Measurements from ENCODE around the gene TMED4.
"Not testable (repeated sequence)": the region's sequence is repeated elsewhere in the genome, so short reads cannot be mapped to it uniquely, and the experiment has no call there.

Gene TMED4

GRCh38 chr7:44557485-44557884, 24.5 kb downstream of the TMED4 start:
- no peak overlapping the region for H3K4me2 ChIP-seq (ENCODE audit: low read depth, low read length)
- TF ChIP-seq EZH2 (optimal IDR thresholded peaks at IDR 0.05; ENCODE audit: low read depth, low read length) (no peak), EZH2phosphoT487 (IDR thresholded peaks at IDR 0.05; ENCODE audit: low read length) (no peak)
- TF ChIP-seq, protein P1, sequence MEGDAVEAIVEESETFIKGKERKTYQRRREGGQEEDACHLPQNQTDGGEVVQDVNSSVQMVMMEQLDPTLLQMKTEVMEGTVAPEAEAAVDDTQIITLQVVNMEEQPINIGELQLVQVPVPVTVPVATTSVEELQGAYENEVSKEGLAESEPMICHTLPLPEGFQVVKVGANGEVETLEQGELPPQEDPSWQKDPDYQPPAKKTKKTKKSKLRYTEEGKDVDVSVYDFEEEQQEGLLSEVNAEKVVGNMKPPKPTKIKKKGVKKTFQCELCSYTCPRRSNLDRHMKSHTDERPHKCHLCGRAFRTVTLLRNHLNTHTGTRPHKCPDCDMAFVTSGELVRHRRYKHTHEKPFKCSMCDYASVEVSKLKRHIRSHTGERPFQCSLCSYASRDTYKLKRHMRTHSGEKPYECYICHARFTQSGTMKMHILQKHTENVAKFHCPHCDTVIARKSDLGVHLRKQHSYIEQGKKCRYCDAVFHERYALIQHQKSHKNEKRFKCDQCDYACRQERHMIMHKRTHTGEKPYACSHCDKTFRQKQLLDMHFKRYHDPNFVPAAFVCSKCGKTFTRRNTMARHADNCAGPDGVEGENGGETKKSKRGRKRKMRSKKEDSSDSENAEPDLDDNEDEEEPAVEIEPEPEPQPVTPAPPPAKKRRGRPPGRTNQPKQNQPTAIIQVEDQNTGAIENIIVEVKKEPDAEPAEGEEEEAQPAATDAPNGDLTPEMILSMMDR (IDR thresholded peaks at IDR 0.05; ENCODE audit: low read length), result no peak
- no peaks in the 10 kb centered on the region for H3K27me3 ChIP-seq (replicated peaks; ENCODE audit: insufficient read depth, low read length)
- H2AFZ ChIP-seq (ENCODE audit: low read length), result no peak overlapping the region
- no peaks in the 10 kb centered on the region for H3K36me3 ChIP-seq (replicated peaks; ENCODE audit: insufficient read depth, low read length)
- no peak for DNase-seq
- H3K9me3 ChIP-seq (replicated peaks; ENCODE audit: insufficient read depth, low read length), result no peaks in the 10 kb centered on the region
- H3K4me3 ChIP-seq (ENCODE audit: low read length), result no peak overlapping the region
- H3K27ac ChIP-seq (ENCODE audit: low read length), result no peak overlapping the region
- H4K20me1 ChIP-seq (ENCODE audit: insufficient read depth, low read length), result no peaks in the 10 kb centered on the region
- no peaks in the 10 kb centered on the region for H3K79me2 ChIP-seq (ENCODE audit: low read length)
- no peaks in the 10 kb centered on the region for H3K9me2 ChIP-seq (replicated peaks; ENCODE audit: insufficient read depth, low read length)
- no peaks in the 10 kb centered on the region for H3K4me1 ChIP-seq (ENCODE audit: low read length)
- H3K9ac ChIP-seq (ENCODE audit: low read length), result no peak overlapping the region
- no peaks in the 10 kb centered on the region for H3F3A ChIP-seq (ENCODE audit: insufficient read depth, low read length)

DNA sequence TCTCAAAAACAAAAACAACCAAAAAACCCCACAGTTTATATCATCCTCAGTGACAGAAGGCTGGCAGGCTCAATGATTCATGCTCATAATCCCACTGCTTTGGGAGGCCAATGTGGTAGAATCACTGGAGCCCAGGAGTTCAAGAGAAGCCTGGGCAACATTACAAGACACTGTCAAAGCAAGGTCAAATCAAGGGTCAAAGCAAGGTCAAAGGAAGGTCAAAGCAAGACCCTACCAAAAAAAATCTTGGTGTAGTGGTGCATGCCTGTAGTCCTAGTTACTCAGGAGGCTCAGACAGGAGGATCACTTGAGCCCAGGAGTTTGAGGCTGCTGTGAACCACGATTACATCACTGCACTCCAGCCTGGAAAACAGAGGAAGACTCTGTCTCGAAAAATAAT, 26.7 kb downstream of the TMED4 start:
- no peak overlapping the region for H3K9ac ChIP-seq (ENCODE audit: low read length)
- no peak overlapping the region for H2AFZ ChIP-seq (ENCODE audit: low read length)
- H3K4me1 ChIP-seq (ENCODE audit: low read length), result no peaks in the 10 kb centered on the region
- no peak for DNase-seq
- no peaks in the 10 kb centered on the region for H3K79me2 ChIP-seq (ENCODE audit: low read length)
- TF ChIP-seq, protein P1 (IDR thresholded peaks at IDR 0.05; ENCODE audit: low read length), result no peak
- TF ChIP-seq EZH2 (optimal IDR thresholded peaks at IDR 0.05; ENCODE audit: low read depth, low read length), result no peak
- no peak for TF ChIP-seq EZH2phosphoT487 (IDR thresholded peaks at IDR 0.05; ENCODE audit: low read length)
- no peak overlapping the region for H3K4me2 ChIP-seq (ENCODE audit: low read depth, low read length)
- H3K27me3 ChIP-seq (replicated peaks; ENCODE audit: insufficient read depth, low read length), result no peaks in the 10 kb centered on the region
- no peaks in the 10 kb centered on the region for H3K9me3 ChIP-seq (replicated peaks; ENCODE audit: insufficient read depth, low read length)
- H3K9me2 ChIP-seq (replicated peaks; ENCODE audit: insufficient read depth, low read length), result no peaks in the 10 kb centered on the region
- no peak overlapping the region for H3K27ac ChIP-seq (ENCODE audit: low read length)
- H3K36me3 ChIP-seq (replicated peaks; ENCODE audit: insufficient read depth, low read length), result no peaks in the 10 kb centered on the region
- H3K4me3 ChIP-seq (ENCODE audit: low read length), result no peak overlapping the region
- no peaks in the 10 kb centered on the region for H4K20me1 ChIP-seq (ENCODE audit: insufficient read depth, low read length)
- no peaks in the 10 kb centered on the region for H3F3A ChIP-seq (ENCODE audit: insufficient read depth, low read length)

DNA sequence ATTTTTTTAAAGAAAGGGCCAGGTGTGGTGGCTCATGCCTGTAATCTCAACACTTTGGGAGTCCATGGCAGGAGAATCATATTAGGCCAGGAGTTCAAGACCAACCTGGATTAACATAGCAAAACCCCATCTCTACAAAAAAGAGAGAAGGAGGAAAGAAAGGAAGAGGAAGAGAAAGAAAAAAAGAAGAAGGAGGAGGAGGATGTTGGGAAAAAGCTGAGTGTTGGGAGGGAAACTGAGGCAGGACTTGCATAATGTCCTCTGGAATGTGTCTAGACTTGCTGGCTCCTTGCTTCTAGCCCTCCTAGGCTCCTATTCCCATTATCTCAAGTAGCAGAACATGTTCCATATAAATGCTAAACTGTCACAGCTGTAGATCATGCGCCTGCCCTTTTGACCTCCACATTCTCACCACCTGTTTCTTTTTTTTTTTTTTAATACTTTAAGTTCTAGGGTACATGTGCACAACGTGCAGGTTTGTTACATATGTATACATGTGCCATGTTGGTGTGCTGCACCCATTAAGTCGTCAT, 29.5 kb downstream of the TMED4 start:
- H3K79me2 ChIP-seq (ENCODE audit: low read length); H2AFZ ChIP-seq (ENCODE audit: low read length); H3K4me2 ChIP-seq (ENCODE audit: low read depth, low read length); H3K4me1 ChIP-seq (ENCODE audit: low read length); DNase-seq; H3F3A ChIP-seq (ENCODE audit: insufficient read depth, low read length); H3K4me3 ChIP-seq (ENCODE audit: low read length); H3K27ac ChIP-seq (ENCODE audit: low read length); H4K20me1 ChIP-seq (ENCODE audit: insufficient read depth, low read length); H3K27me3 ChIP-seq (replicated peaks; ENCODE audit: insufficient read depth, low read length); H3K36me3 ChIP-seq (replicated peaks; ENCODE audit: insufficient read depth, low read length); H3K9me3 ChIP-seq (replicated peaks; ENCODE audit: insufficient read depth, low read length); H3K9ac ChIP-seq (ENCODE audit: low read length); H3K9me2 ChIP-seq (replicated peaks; ENCODE audit: insufficient read depth, low read length): not testable (repeated sequence)

DNA sequence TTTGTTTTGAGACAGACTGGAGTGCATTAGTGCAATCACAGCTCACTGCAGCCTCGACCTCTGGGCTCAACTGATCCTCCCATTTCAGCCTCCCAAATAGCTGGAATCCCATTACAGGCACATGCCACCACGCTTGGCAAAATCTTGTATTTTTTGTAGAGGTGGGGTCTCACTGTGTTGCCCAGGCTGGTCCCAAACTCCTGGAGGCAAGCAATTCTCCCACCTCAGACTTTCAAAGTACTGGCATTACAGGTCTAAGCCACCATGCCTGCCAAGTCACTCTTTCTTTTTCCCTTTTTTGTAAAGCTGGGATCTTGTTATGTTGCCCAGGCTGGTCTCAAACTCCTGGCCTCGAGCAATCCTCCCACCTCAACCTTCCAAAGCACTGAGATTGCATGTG, 32.6 kb downstream of the TMED4 start:
- Histone ChIP-seq H3K27ac (ENCODE audit: low read length) (no peak overlapping the region), H3K27me3 (replicated peaks; ENCODE audit: insufficient read depth, low read length) (no peaks in the 10 kb centered on the region), H3K9ac (ENCODE audit: low read length) (no peak overlapping the region), H3F3A (ENCODE audit: insufficient read depth, low read length) (no peaks in the 10 kb centered on the region), H2AFZ (ENCODE audit: low read length) (no peak overlapping the region), H3K4me1 (ENCODE audit: low read length) (no peaks in the 10 kb centered on the region), H3K9me3 (replicated peaks; ENCODE audit: insufficient read depth, low read length) (no peaks in the 10 kb centered on the region), H4K20me1 (ENCODE audit: insufficient read depth, low read length) (no peaks in the 10 kb centered on the region), H3K4me2 (ENCODE audit: low read depth, low read length) (no peak overlapping the region), H3K4me3 (ENCODE audit: low read length) (no peak overlapping the region), H3K36me3 (replicated peaks; ENCODE audit: insufficient read depth, low read length) (no peaks in the 10 kb centered on the region), H3K79me2 (ENCODE audit: low read length) (no peaks in the 10 kb centered on the region), H3K9me2 (replicated peaks; ENCODE audit: insufficient read depth, low read length) (no peaks in the 10 kb centered on the region)
- DNase-seq, result no peak
- TF ChIP-seq EZH2phosphoT487 (IDR thresholded peaks at IDR 0.05; ENCODE audit: low read length) (no peak), EZH2 (optimal IDR thresholded peaks at IDR 0.05; ENCODE audit: low read depth, low read length) (no peak)
- TF ChIP-seq, protein P1 (IDR thresholded peaks at IDR 0.05; ENCODE audit: low read length), result no peak
